Fibroblast of mammary gland (primary cell): ENCODE measurements around the gene TANC1.

ENCODE experiments used
- DNase-seq: peaks from one replicate; pipeline ENCODE4 v3.0.0-alpha.2; 2010; ENCODE audit warnings: low read depth
- H3K4me3 ChIP-seq: 2 replicates; pipeline ENCODE4 v1.5.1; 2011; ENCODE audit warnings: low read depth, mild to moderate bottlenecking, low read length, moderate library complexity; ENCODE audit not compliant: control insufficient read depth
- TF ChIP-seq, protein P1 (sequence below): conservative IDR thresholded peaks from 2 replicates; pipeline ENCODE4 v1.5.1; 2011; ENCODE audit warnings: low read depth, low read length, inconsistent platforms; ENCODE audit not compliant: control insufficient read depth, insufficient read depth

The TANC1 gene

DNA sequence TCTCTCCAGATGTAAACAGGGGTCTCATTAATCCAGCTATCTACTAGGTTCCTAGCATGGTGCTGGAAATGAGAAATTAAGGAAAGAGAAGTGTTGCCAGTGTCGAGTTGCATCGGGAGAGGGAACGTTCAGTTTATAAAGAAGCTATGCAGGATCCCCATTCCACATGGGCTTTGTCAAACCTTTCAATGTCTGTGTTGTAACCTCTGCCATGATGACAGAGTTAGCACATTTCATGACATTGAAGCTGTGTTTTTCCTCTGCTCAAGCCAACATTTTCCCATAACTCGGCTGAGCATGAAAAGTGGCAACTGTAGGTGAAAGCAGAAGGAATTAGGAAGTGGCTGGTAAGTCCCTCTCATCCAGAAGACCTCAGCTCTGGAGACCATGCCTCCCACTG is 184.6 kb downstream of the TANC1 start:
- H3K4me3 ChIP-seq, result no peak overlapping the region
- TF ChIP-seq, protein P1, sequence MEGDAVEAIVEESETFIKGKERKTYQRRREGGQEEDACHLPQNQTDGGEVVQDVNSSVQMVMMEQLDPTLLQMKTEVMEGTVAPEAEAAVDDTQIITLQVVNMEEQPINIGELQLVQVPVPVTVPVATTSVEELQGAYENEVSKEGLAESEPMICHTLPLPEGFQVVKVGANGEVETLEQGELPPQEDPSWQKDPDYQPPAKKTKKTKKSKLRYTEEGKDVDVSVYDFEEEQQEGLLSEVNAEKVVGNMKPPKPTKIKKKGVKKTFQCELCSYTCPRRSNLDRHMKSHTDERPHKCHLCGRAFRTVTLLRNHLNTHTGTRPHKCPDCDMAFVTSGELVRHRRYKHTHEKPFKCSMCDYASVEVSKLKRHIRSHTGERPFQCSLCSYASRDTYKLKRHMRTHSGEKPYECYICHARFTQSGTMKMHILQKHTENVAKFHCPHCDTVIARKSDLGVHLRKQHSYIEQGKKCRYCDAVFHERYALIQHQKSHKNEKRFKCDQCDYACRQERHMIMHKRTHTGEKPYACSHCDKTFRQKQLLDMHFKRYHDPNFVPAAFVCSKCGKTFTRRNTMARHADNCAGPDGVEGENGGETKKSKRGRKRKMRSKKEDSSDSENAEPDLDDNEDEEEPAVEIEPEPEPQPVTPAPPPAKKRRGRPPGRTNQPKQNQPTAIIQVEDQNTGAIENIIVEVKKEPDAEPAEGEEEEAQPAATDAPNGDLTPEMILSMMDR, result no peak
- no peak for DNase-seq

DNA sequence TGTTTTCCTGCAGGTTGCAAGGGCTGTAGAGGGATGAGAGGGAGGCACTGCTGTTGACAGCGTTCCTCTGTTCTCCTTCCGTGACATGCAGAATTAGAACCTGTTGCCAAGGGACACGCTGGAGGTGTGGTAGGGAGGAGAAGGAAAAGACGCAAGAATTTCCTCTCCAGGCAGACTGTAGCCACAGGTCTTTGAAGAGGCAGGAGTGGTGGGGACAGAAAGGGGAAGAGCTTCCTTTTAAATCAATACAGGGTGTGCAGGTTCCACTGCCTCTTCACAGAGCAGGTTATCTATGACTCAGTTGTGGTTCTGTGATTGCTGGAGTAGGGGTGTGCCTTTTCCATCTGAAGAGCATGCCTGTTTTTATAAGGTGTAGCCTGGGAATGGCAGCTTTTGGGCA is 185.0 kb downstream of the TANC1 start:
- no peak for DNase-seq
- H3K4me3 ChIP-seq, result no peak overlapping the region

DNA sequence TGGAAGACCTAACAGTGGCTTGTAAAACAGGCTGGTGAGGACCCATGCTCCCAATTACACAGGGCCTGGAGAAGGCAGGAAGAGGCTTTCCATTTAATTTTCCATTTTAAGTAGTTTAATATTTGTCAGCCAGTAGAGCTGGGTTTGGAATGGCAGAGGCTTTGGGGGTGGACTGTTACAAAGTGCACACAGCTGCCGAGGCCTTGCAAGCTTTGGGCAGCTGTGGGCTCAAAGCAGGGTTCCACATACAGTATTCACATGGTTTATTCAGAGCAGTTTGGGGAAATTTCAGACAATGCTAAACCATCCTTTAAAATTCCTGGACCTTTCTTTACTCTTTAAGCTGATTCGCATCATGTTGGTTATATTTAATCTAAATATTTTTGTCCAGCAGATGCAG is 185.5 kb downstream of the TANC1 start:
- TF ChIP-seq, protein P1, result no peak
- no peak overlapping the region for H3K4me3 ChIP-seq

More for the DNA sequence above, 185.0 kb downstream of the TANC1 start:
- TF ChIP-seq, protein P1, result no peak

DNA sequence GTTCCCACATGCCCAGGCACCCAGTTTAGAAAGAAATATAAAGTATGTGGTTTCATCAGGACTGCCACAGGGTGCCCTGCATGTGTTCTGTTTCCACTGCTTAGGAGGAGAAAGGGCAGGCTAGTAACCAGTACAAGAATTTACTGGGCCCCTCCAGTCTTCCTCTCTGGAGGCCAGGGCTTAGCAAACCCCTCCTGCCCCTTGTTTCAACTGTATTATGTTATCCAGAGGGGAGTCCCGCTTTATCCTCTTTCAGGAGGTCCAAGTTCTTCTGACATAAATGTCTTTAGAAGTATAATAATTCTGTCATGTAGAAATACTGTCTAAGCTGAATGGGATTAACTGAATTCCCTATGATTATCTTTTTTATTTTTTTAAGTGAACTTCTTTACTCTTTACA is 185.9 kb downstream of the TANC1 start:
- TF ChIP-seq, protein P1, result no peak
- no peak for DNase-seq
- no peak overlapping the region for H3K4me3 ChIP-seq

More for the DNA sequence above, 185.5 kb downstream of the TANC1 start:
- DNase-seq, result no peak

DNA sequence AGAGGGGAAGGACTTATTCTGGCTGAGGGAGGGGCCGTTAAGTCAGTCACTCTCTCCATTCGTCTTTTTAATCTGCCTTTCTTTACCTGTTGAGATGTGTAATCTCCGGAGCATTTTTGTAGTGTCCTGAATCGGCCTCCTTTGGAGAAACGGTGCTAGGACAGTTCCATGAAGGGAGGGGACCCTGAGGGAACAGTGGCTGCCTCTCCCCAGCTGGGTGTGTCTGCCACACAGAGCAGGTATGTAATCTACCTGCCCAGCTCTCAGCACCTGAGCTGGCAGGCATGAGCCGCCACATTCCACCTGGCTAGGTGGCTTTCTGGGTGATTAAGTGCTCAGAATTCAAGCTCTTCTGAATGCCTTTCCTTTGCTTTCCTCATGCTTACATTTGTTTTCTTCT is 186.9 kb downstream of the TANC1 start:
- TF ChIP-seq, protein P1, result no peak
- H3K4me3 ChIP-seq, result no peak overlapping the region
- DNase-seq, result no peak

DNA sequence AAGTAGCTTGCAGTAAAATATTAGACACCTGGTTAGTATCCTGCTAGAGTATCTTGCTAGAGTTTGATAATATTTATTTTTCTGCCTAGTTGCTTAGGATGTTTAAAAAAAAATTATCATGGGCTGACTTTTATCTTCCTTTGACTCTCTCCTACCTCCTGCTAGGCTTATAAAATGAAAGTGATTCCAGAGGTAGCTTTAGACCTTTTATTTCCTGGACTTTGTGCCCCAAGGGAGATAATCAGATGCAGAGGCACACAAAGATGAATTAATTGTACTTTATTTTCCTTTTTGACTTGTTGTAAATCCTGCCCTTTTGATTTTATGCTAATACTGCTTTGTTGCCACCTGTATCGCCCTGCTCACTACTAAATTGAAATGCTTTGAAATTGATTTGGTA is 187.4 kb downstream of the TANC1 start:
- TF ChIP-seq, protein P1, result no peak
- no peak for DNase-seq
- H3K4me3 ChIP-seq, result no peak overlapping the region

DNA sequence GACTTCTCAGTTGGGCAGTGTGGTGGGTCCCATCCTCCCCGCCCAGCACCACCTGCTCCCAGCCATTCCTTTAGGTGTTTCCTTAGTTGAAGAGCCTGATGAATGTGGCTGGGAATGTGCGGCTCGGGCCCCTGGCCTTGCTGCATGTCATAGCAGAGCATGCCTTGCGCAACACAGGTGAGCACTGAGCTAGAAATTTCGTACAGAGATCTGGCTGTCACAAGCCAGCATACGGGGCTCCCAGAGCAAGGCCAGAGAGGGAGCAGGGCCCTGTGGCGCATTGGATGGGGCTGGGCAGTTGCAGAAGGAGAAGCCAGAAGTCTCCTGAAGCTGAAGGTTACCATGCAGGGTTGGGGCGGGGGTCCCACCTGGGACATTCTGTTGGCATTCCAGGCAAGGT is 188.4 kb downstream of the TANC1 start:
- DNase-seq, result no peak

More for the DNA sequence above, 188.4 kb downstream of the TANC1 start:
- no peak overlapping the region for H3K4me3 ChIP-seq
- TF ChIP-seq, protein P1, result no peak
